Activated CD4-positive, CD25-positive, alpha-beta regulatory T cell treated with anti-CD3 and anti-CD28 coated beads, Interleukin-2, amount 50 U/mL, for 72 hours (primary cell): Measurements from ENCODE around the gene CDRT4.
"Not testable (repeated sequence)": the region's sequence is repeated elsewhere in the genome, so short reads cannot be mapped to it uniquely, and the experiment has no call there.

Experiments used
- DNase-seq: peaks from one replicate; pipeline ENCODE4 v3.0.0; 2021

Gene CDRT4

DNA sequence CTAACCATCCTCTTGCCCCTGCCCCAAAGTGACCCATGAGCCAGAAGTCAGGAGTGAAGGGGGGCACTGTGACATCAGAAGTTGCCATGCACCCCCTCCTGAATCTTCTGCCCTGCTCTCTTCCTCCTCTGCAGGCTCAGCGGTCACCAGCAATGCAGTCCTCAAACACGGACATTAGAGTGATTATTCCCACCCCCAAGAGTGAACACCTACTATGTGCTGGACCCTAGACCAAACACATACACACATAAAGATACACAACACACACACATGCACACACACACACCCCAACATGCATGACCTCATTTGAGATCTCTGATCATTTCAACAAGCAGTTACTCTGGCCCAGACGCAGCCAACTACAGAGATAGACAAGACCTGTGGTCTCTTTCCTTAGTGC is at the start of gene CDRT4:
TSS of gene CDRT4 (minus strand) at position 30 of the 400 bp plus-strand sequence. CDS start 27,383 bp downstream, outside the sequence.
- no peak for DNase-seq

DNA sequence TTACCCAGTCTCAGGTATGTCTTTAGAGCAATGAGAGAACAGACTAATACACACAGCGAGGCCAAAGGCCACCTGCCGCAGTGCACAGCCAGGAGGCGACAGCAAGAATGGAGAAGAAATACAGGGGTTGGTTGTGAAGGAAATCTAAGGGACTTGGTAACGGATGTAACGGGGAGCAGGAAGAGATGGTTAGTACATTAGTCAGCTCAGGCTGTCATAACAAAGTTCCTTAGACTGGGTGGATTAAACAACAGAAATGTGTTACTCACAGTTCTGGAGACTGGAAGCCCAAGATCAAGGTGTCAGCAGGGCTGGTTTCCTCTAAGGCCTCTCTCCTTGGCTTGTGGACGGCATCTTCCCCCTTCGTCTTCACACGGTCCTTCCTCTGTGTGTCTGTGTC is 48.7 kb upstream of the CDRT4 start:
- no peak for DNase-seq

- no peak for DNase-seq
Measured at GRCh38 chr17:15514469-15514868, 47.0 kb upstream of the CDRT4 start.

- no peak for DNase-seq
Measured at GRCh38 chr17:15513856-15514459, 46.5 kb upstream of the CDRT4 start.

- DNase-seq: no peak
Measured at GRCh38 chr17:15513058-15513791, 45.8 kb upstream of the CDRT4 start.

- no peak for DNase-seq
Measured at GRCh38 chr17:15512071-15512709, 44.8 kb upstream of the CDRT4 start.

DNA sequence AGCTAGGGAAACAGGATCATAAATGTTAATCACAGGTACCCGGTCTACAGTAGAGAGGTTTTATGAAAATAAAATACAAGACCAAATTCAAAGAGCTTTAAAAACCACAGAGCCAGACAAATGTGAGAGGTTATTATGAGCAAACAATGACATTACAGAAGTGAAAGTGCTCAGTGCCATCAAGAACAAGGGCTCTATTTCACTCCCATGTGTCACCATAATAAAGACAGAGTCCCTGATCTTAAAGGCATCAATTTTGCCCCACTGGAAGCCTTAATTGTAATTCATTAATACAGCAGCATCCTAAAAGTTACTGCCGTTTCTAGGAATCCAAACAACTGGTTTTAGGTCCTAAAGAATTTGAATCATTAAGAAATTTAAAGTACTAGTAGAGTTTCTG is 43.7 kb upstream of the CDRT4 start:
- DNase-seq: no peak

DNA sequence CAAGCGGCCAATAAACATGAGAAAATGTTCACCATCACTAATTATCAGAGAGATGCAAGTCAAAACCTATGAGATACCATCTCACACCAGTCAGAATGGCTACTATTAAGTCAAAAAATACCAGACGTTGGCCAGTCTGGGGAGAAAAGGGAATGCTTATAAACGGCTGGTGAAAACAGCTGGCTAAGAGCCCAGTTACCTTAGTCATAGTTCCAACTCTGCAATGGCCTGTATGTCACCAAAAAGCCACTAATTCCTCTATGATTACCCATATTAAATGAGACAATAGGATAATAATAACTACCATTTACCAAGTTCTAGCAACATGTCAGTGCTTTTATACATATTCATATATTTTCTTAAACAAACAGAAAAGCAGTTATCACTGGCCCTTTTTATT is 42.9 kb upstream of the CDRT4 start:
- DNase-seq: no peak

DNA sequence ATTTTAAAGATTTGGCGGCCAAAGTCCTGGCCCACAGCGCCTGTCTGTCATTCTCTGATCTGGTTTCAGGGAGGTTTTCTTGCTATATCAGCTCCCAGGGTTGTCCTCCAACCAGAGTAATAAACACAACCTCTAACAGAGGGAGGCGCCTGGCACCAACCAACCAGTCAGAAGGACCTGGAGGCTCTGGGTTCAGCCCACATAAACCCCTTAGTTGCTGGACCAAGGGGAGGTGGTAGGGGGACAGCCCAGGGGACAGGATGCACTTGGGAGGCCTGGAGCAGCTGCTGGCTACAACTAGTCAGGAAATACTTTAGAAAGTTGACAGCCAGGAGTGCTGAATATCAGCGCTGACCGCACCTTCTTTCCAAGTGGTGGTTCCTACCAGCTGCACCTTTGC is 41.7 kb upstream of the CDRT4 start:
- DNase-seq: no peak

DNA sequence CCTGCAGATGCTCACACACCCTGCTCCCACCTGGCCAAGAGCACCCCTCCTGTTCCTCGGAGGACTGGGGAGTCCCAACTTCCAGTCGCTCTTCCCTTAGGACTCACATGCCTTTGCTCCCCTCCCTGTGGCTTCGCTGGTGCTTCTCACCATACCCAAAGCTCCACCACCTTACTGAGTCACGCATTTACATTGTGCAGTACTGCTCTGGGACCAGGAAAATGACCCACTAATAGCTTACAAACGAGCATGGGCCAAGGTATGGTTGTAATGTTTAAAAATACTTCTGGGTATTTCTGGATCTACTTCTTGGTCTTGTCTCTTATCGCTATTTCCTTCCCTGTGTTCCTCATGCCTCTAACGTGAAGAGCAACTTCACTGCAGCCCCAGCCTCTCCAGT is 41.0 kb upstream of the CDRT4 start:
- no peak for DNase-seq

GRCh38 chr17:15507896-15508295 is 40.5 kb upstream of the CDRT4 start:
- no peak for DNase-seq

DNA sequence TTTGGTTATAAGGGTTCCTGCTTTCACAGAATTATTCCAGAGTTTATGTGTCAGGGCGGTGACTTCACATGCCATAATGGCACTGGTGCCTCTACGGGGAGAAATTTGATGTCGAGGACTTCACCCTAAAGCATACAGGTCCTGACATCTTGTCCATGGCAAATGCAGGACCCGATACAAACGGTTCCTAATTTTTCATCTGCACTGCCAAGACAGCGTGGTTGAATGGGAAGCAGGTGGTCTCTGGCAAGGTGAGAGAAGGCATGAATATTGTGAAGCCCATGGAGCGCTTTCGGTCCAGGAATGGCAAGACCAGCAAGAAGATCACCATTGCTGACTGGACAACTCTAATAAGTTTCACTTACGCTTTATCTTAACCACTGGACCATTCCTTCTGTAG is 39.6 kb upstream of the CDRT4 start:
- DNase-seq: no peak

- DNase-seq: not testable (repeated sequence)
Measured at GRCh38 chr17:15505708-15506107, 38.3 kb upstream of the CDRT4 start.

DNA sequence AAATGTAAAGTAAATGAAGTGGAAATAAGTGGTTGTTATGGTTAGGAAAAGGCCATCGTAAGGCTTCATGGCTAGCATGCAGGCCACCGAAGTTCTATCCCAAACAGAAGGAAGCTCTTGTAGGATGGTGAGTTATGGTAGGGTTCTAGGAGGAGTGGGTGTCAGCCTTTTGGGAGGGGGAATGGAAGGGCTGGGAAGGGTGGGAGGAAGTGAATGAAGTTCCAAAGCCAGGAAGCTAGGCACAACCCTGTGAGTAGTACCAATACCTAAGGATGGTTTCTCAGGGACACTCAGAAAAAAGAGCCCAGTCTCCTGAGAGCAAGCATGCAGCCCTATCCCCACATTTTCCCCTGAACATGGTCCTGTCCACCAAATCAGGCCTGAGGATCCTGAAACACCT is 36.3 kb upstream of the CDRT4 start:
- DNase-seq: no peak

- peak; percentile 76 for DNase-seq
Measured at GRCh38 chr17:15502369-15503112, 35.1 kb upstream of the CDRT4 start.

- DNase-seq: no peak
Measured at GRCh38 chr17:15501793-15502192, 34.4 kb upstream of the CDRT4 start.

GRCh38 chr17:15501282-15501681 is 33.9 kb upstream of the CDRT4 start:
- DNase-seq: no peak

- DNase-seq: no peak
Measured at GRCh38 chr17:15498107-15498506, 30.7 kb upstream of the CDRT4 start.

GRCh38 chr17:15496735-15497670 is 29.6 kb upstream of the CDRT4 start:
- DNase-seq: no peak

GRCh38 chr17:15494821-15495220 is 27.4 kb upstream of the CDRT4 start:
- DNase-seq: no peak

DNA sequence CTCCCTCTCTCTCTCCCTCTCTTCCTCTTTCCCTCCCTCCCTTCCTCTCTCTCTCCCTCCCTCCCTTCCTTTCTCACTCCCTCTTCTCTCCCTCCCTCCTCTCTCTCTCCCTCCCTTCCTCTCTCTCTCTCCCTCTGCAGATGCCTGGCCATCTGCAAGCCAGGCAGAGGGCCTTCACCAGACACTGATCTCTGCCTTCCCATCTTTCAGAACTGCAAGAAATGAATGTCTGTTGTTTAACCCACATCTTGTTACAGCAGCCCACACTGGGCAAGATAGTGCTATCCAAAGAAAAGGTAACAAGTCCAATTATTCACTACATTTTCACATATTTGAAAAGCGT is 26.2 kb upstream of the CDRT4 start:
- DNase-seq: no peak
